HG02973 (cell line): ENCODE measurements around the gene FILIP1.

ENCODE experiments used
- ATAC-seq: cut with Tn5 transposase; IDR thresholded peaks from one replicate; pipeline ENCODE4 v1.9.1; 2021; ENCODE audit warnings: moderate library complexity; ENCODE audit not compliant: unreplicated experiment

Gene FILIP1

DNA sequence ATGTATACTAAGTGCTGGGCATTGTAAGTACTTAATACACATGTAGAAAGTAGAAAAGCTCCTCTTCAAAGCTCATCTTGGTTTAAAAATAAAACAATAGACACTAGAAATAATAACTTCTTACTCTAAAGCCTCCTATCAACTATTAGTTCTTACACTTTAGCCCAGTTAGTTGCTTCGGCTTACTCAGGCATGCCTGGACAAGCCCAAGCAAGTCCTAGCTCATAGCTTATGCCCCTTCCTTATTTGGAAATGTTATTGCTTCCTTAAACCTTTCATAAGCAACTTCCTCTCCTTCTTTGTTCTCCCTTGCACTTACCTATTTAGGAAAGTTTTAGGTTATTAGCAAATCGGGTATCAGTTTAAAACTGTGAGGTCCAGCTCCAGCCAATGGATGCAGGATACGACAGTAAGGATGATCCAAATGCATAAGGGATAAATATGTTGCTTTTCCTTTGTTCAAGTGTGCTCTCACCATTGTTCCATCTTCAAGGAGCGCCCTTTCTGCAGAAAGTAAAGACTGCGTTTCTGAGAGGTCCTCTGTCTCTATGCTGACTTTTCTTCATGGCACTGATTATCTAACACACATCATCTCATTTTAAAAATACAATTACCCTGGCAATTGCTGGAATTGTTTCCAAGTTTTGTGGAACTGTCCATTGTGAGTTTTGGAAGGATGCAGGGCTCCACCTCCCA is 221.3 kb downstream of the FILIP1 start:
- no peak for ATAC-seq

DNA sequence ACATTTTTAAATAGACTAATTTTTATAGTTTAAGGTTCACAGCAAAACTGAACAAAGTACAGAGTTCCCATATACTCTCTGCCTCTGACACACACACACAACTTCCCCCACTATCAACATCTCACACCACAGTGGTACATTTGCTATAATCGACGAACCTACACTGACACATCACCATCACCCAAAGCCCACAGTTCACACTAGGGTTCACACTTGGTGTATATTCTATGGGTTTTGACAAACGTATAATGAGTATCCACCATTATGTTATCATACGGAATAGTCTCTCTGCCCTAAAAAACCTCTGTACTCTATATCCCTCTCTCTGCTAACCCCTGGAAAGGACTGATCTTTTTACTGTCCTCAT is 224.6 kb downstream of the FILIP1 start:
- no peak for ATAC-seq

DNA sequence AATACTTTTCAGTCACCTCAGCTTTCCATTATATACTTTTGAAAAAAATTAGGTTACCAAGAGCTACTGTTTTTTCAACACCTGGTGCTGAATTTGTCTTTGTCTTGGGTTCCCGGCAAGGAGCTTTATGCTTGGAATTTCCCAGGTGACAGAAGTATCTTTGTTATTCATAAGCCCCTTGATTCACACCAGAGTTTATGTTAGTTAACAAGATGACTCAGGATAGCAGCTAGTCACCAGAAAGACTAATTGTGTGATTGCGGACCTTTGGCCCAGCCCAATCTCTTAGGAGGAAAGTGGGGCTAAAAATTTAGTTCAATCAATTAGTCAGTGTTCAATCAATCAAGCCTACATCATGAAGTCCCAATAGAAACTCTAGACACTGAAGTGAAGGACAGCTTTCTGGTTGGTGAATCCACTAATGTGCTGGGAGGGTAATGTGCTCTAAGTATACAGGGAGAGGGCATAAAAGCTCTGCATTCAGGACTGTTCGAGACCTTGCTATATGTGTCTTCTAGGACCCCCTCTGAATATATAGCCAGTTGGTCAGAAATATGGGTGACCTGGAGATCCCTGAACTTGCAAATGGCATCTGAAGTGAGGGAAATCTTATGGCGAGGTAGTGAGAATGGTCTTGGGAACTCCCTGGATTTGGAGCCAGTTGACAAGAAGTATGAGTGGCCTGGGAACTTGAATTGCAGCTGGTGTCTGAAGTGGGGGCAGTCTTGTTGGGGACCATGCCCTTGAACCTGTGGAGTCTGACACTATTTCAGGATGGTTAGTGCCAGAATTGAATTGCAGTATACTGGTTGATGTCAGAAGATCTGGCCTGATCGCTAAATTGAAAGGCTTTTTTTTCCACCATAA is 225.2 kb downstream of the FILIP1 start:
- no peak for ATAC-seq

DNA sequence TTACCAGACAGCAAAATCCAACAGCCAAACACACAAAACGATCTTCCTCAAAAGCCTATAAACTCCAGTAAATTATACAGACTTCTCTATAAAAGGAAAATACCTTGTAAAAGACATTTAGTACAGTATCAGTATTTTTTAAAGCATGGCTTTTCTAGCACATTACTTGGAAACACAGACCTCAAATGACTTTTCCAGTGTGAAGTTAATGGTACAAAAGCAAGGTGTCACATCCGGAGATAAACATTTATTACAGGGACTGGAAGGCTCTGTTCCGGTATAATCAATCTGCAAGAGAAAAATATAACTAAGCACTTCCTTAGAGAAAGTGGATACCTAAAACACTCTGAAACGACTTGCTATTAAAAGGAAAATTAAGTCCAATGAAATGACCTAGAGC is 226.1 kb downstream of the FILIP1 start:
- ATAC-seq = no peak

DNA sequence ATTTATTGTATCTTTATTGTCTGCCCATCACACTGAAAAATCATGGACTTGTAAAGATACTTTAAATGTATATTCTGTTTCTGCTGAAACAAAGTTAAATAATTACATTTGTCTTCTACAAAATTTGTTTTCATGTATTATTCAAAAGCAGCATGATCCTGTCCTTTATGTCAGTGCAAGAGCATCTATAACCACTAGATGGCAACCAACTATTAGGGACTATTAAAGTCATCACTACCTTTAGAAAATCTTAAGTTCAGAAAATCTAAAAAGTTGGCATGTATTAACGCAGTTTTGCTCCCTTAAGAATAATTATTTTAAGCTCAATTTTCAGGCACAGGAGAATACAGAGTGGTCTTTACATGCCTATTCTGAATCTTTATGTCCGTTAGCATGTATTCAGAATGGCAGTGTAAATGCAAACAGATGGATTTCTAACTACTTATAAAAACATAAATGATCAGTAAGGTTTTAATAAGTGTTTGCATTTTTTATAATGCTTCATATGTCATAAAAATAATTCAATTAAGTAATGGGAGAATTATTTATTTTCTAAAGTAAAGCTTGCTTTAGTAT is 226.8 kb downstream of the FILIP1 start:
- ATAC-seq = peak; percentile 90

DNA sequence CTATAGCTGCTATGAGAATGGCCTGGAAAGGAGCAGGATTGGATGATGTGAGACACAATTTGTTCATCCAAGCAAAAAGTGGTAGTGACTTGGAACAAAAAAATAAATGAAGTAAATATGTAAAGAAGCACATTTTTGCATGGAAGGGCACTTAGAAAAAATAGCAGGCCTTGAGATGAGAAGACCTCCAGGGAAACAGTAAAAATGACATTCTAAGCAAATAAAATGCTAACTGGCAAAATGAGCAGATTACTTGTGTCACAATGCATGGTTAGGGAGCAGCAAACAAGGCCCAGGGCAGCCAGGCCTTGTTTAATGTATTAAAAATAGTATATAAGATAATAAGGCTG is 230.2 kb downstream of the FILIP1 start:
- ATAC-seq = no peak

DNA sequence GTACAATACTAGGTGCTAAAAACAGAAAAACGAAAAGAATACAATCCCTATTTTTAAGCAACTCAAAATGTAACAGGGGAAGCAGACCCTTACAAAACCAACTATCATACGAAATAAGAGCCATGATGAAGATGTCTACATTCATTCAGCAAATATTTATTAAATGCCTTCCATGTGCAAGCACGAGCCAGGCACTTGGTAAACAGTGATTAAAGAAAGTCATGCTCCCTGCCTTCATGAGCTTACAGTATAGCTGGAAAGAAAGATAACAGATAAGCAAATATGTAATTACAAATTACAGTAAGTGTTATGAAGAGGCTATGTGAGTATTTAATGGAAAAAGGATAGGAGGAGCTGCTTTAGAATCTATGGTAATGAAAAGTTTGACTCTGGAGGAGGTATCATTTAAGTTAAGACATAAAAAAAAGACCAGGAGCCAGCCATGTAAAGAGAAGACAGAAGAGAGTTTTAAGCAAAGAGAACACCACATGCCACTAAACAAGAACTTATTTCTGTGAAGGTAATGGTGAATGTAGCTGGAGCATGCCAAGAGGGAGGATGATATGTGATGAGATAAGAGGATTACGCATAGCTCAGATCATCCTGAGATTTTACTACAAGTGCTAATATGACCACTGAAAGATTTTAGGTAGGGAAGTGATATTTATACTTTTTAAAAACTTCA is 230.7 kb downstream of the FILIP1 start:
- no peak for ATAC-seq

DNA sequence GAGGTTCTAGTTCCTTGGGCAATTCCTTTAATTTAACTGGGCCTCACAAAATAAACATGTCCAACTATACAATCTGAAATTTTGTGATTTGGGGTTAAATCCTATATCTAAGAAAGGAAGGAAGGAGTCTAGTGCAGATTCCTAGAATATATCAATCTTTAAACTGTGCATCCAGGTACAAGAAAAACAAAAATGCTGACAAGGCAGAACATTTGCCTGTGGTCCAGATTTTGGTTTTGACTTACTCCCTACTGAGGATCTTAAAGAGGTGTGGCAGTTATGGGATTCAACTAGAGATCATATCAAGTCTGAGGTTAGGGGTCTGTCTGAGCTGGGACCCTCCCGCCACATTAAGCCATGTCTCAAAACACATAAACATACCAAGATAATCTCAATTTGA is 232.3 kb downstream of the FILIP1 start:
- no peak for ATAC-seq

DNA sequence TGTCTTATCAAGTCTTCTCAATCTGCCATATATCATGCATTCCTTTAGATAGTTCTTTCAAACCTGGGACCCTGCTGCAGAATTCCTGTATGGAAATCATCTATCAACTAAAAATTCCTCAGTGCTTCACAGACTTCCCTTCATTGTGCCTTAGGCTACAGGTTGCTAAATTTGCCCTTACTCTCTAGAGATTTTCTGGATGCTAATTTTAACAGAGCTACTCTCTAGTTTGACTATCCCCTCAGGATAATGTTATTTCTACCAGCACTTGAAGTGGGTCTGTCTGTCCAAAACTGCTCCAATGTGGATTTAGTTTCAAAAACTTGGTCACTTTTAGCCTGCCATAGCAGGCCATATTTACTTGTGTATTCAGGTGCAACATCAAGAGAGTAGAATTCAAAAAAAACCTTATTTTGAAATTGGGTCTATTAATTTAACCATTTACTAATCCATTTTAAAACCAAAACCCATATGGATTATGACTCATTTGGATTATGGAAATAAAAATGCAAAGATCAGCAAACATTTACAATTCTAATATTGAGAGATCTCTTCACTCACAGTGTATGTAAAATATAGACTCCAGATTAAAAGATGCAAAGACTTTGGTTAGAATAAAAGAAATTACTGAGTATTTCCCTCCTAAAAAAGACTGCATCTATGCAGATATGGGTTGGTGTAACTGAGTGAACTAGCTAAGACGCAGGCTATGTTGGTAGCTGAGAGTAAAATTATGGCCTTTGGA is 236.1 kb downstream of the FILIP1 start:
- ATAC-seq = no peak

DNA sequence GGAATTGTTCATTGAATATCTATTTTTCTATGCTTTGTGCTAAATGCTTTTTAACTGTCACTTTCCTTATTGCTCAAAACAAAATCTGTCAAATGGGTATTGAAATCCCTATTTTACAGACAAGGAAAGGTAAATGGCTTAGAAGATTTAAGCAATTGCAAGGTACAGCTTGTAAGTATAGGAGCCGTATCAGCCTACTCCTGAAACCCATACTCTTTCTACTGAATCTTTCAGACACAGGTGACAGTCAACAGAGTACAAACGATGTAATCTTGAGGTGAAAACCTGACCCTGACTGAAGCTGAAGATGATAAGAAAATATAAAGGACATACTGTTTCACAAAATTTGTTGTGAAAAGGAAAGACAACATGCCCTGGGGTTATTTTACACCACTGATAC is 243.0 kb downstream of the FILIP1 start:
- no peak for ATAC-seq

DNA sequence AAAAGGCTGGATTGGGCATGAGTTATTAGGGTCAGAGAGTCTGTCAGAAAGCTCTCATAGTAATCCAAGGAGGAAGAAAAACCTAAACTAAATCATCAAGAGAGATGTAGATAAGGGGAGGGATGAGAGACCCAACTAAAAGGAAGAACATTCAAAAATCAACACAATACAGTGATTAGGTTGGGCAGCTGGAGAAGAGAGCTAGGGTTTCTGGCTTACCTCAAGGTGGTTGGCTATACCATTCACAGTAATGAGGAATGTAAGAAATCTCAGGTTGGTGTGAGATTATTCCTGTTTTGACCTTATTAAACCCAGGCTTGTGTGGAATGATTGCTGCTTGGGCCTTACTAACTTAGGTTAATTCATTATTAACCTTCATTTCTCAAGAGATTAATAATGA is 243.8 kb downstream of the FILIP1 start:
- ATAC-seq = no peak

DNA sequence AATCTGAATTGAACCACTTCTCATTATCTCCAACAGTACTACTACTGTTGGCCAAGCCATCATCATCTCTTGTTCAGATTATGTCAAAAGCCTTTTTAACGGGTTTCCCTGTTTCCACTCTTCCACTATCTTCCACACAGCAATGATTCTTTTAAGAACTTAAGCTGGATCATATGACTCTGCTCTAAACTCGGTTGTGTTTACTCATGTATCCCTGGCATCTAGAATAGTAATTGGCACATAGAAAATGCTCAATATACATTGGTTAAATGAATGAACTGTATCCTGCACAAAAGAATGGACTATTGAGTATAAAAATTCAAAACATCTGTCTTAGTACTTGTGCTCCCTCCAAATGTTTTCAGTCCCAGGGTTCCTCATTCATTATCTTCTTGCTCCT is 247.2 kb downstream of the FILIP1 start:
- no peak for ATAC-seq

DNA sequence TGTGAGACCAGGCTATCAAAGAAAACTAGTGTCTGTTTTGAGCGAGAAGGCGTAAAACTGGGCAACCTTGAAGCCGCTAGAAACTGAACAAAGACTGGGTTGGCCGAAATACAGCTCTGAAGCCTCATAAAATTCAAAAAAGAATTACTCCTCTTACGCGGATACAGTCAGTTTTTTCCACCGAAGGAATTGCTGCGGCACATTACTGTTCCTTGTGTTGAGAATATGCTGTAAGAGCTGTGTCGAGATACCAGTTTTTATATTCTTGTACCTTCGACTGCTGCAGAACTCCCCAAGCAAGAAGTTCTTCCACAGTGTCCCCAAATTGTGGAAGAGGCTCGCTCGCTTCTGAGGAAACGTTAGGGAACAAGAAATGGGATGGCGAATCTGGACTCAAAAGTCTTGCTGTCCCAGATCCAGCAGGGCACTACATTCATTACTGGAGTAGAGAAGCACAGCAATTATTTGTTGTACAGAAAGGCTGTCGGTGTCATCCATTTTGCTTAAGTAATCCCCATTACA is 249.5 kb downstream of the FILIP1 start:
- peak; percentile 4 for ATAC-seq

DNA sequence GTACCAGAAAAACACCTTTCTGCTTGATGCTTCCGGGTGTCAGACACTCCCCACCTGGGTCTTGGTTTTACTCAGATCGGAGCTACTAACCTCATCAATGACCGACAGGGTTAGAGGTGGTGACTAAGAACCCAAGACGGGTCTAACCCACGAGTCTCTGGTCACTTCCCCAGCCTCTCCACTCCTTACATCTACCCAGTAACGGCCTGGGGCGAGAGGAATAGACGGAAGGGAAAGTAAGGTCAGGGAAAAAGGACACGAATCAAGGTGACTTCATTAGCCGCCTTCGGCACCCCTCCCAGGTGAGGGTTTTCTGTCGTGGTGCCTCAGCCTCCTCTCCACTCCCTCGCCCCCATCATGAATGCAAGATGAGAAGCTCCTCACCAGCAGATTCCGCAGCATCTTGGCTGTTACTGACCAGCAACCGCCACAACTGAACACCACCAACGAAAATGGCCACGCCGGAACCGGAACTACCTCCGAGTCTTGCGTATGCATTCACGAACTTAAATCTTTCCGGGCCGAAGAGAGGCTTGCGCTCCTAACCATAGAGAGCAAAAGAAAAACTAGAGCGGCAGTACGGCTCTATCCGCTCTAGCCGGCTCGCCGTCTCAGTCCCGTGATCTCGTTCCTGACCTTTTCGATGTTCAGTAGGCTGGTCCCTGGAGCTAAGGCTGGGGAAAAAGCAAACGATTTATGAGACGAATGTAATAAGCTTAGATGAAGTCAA is 250.1 kb downstream of the FILIP1 start, which contains the start of gene COX7A2:
COX7A2 (minus strand) TSS at position 469 of the 730 bp plus-strand sequence; CDS start at position 402, 67 bp downstream.
- peak; percentile 95 for ATAC-seq
